SKM-1 treated with dmso at 0.1 percent for 144 hours (cell line): Measurements from ENCODE around the gene ZGLP1.
"Not testable (repeated sequence)": the region's sequence is repeated elsewhere in the genome, so short reads cannot be mapped to it uniquely, and the experiment has no call there.

Experiments used
- DNase-seq: peaks from one replicate; lab custom pipeline; 2025; ENCODE audit not compliant: unreplicated experiment; lab: John Stamatoyannopoulos, UW

ZGLP1 gene

GRCh38 chr19:10295305-10295846 is 14.2 kb downstream of the ZGLP1 start:
- DNase-seq = no peak

GRCh38 chr19:10294368-10294697 is 15.3 kb downstream of the ZGLP1 start:
- DNase-seq = no peak

GRCh38 chr19:10293637-10294367 is 15.8 kb downstream of the ZGLP1 start:
- no peak for DNase-seq

DNA sequence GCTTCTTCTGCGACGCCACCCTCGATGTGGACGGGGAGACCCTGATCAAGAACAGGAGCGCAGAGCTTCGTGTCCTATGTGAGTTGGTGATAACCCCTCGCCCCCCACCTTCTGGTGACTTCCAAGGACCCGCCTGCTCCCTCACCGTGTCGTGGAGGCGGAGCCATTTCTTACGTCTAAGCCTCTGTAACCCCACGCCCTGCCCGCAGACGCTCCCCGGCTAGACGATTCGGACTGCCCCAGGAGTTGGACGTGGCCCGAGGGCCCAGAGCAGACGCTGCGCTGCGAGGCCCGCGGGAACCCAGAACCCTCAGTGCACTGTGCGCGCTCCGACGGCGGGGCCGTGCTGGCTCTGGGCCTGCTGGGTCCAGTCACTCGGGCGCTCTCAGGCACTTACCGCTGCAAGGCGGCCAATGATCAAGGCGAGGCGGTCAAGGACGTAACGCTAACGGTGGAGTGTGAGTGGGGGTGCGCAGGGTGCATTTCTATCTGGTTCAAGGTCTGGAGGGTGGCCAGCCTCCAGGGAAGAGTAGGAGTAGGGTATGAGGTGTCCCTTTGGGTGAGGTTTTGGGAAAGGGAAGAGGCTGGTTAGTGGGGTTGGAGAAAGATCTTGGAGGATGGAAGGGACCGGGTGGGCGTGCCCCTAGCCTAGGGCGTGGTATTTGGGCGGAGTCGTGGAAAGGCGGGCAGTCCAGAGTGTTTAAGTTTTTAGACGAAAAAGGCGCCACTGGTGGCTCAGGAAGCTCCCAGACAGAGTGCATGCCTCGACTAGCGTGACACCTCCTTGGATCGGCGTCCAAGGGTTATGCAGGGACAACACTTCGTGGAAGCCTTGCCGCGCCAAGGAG is 16.6 kb downstream of the ZGLP1 start:
- no peak for DNase-seq

- no peak for DNase-seq
These were observed 17.3 kb downstream of the ZGLP1 start for GRCh38 chr19:10292206-10292788.

DNA sequence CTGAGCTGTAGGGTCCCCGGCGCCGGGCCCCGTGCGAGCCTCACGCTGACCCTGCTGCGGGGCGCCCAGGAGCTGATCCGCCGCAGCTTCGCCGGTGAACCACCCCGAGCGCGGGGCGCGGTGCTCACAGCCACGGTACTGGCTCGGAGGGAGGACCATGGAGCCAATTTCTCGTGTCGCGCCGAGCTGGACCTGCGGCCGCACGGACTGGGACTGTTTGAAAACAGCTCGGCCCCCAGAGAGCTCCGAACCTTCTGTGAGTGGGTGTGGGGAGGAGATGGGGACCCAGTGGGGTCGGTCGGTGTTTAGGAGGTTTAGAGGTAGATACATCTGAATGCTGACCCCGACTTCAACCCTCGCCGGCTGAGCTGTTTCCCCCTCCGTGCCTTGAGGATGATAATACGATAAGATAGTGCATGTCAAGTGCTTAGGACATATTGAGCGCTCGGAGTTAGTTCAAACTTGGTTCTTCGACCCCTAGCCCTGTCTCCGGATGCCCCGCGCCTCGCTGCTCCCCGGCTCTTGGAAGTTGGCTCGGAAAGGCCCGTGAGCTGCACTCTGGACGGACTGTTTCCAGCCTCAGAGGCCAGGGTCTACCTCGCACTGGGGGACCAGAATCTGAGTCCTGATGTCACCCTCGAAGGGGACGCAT is 17.9 kb downstream of the ZGLP1 start:
- DNase-seq = no peak

- no peak for DNase-seq
These were observed 18.6 kb downstream of the ZGLP1 start for GRCh38 chr19:10290876-10291553.

DNA sequence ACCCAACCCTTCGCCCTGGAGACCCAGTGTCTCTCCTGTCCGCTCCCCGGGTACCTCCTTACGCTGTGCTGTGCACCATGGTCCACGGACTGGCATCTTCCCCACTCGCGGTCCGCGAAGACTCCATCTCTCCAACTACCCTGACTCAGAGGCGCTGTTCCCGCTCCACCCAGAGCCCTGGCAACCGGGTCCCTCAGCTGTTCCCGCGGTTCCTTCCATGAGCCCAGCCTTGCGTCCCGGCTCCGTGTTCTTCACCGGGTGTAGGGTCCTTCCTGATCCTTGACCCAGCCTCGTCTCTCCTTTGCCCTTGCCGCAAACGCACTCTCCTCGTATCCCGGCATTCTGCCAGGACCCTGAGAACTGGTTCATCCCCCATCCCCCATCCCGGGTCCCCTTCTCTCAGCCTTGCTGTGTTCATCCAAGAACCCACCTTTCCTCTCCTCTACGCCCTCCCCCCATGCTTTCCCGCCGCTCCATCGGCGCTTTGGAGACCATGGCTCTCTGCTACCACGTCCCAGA is 19.2 kb downstream of the ZGLP1 start:
- DNase-seq = no peak

GRCh38 chr19:10289836-10290356 is 19.7 kb downstream of the ZGLP1 start, which contains the start of gene ICAM5:
Gene ICAM5 (plus strand): TSS chr19:10289952. CDS start chr19:10290044, 92 bp downstream.
- DNase-seq = peak; percentile 46

GRCh38 chr19:10289167-10289835 is 20.3 kb downstream of the ZGLP1 start:
- DNase-seq = peak; percentile 76

DNA sequence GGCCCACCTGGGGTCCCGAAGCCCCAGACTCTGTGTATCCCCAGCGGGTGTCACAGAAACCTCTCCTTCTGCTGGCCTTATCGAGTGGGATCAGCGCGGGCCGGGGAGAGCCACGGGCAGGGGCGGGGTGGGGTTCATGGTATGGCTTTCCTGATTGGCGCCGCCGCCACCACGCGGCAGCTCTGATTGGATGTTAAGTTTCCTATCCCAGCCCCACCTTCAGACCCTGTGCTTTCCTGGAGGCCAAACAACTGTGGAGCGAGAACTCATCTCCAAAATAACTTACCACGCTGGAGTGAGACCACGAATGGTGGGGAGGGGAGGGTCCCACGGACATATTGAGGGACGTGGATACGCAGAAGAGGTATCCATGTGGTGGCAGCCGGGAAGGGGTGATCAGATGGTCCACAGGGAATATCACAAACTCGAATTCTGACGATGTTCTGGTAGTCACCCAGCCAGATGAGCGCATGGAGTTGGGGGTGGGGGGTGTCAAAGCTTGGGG is 20.9 kb downstream of the ZGLP1 start:
- no peak for DNase-seq

- DNase-seq = peak; percentile 83
These were observed 22.5 kb downstream of the ZGLP1 start, which contains the start of gene ICAM4 for GRCh38 chr19:10286803-10287737. Gene ICAM4 (plus strand): TSS chr19:10286955. CDS start chr19:10287013, 58 bp downstream.

- DNase-seq = no peak
These were observed 24.2 kb downstream of the ZGLP1 start for GRCh38 chr19:10285393-10285792.

GRCh38 chr19:10284960-10285278 is 24.7 kb downstream of the ZGLP1 start:
- DNase-seq = no peak

- DNase-seq = no peak
These were observed 25.3 kb downstream of the ZGLP1 start for GRCh38 chr19:10284065-10284959.

DNA sequence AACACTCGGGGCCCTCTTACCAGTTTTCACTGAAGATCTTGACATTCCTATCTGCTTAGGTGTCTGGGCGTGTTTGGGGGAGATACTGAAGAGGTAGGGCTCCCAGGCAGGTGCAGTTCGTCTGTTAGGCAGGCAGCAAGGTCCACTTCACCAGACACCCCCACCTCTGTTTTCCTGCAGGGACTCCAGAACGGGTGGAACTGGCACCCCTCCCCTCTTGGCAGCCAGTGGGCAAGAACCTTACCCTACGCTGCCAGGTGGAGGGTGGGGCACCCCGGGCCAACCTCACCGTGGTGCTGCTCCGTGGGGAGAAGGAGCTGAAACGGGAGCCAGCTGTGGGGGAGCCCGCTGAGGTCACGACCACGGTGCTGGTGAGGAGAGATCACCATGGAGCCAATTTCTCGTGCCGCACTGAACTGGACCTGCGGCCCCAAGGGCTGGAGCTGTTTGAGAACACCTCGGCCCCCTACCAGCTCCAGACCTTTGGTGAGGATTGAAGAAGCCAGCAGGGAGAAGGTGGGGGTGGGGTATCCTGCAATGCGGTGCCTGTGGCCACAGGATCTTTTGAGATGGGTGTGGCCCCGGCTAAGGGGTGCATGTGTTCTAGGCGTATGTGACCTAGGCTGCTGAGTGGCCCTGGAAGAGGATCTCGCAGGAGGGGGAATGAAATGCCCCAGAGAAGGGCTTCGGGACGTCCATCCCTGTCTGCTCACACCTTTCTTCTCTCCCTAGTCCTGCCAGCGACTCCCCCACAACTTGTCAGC is 26.1 kb downstream of the ZGLP1 start:
- no peak for DNase-seq

- DNase-seq = not testable (repeated sequence)
These were observed 27.6 kb downstream of the ZGLP1 start for GRCh38 chr19:10282043-10282442.
